Stimulated activated CD4-positive, alpha-beta T cell treated with anti-CD3 and anti-CD28 coated beads, Interleukin-2, amount 100 ng/mL, for 48 hours (primary cell): ENCODE measurements around the gene OGG1.

Experiments used
- DNase-seq, 2 donors: peaks; one replicate each; pipeline ENCODE4 v3.0.0-alpha.2; 2020

The OGG1 gene

GRCh38 chr3:9749645-9750555 lies at the start of gene OGG1:
TSS of gene OGG1 (plus strand) at chr3:9749952. CDS start at chr3:9750287, 335 bp downstream.
- DNase-seq: peak; percentile 88 to 90

GRCh38 chr3:9700536-9700935 lies 49.2 kb upstream of the OGG1 start:
- no peak for DNase-seq

DNA sequence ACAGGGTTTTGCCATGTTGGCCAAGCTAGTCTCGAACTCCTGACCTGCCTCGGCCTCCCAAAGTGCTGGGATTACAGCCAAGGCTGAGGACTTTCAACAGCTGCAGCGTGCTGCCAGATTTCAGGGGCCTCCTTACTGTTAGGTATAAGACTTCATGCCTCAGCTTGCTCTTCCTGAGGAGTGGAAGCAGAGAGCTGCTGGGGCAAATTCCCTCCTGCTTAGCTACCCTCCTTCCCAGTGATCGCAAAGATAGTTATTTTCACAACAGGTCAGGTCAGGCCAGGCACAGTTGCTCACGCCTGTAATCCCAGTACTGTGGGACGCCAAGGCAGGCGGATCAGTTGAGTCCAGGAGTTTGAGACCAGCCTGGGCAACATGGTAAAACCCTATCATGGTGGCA lies 48.7 kb upstream of the OGG1 start:
- DNase-seq: no peak

- no peak for DNase-seq
These were observed 48.0 kb upstream of the OGG1 start for GRCh38 chr3:9701711-9702110.

DNA sequence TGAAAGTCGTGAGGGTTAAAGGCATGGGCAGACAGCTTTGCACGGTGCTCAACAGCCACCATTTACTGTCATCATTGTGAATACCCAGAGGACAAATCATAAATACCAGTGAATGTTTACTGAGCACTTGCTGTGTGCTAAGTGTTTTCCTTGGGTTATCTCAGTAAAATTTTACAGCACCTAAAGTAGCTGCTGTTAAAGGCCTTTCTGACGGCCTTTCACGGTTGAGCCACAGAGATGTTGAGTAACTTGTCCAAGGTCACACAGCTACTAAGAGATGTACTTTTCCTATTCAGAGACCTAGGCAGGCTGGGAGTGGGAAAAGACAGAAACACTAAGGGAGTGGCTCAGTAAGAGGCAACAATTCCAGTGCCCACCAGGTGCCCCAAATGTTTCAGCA lies 46.5 kb upstream of the OGG1 start:
- no peak for DNase-seq

DNA sequence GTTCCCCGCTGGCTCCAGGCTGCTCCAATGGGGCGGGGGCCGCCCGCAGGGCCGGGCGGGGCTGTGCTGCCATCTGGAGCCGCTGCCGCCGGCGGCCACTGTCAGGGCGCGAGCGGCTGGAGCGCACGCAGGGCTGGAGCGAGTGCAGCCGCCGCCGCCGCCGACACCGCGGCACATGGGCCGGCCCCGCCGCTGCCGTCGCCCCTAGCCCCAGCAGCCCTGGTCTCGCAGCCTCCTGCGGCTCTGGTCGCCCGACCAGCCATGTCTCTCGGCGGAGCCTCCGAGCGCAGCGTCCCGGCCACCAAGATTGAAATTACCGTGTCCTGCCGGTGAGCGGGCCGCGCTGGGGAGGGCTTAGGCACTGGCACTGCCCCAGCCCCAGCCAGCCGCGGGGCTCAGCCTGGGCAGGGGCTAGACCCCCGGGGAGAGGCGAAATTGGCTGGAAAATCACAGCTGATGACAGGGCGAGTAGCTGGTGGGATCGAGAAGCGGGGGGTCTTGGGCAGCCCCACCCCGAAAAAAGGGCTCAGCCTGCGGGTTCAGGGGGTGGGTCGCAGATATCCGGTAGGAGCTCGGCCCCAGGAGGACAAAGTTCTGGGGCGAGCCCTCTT lies 45.9 kb upstream of the OGG1 start, which contains the start of gene CPNE9:
Gene CPNE9, plus strand, starts transcription at position 98 of the 611 bp plus-strand sequence. Its CDS starts 164 bp downstream, at position 262.
- no peak for DNase-seq

DNA sequence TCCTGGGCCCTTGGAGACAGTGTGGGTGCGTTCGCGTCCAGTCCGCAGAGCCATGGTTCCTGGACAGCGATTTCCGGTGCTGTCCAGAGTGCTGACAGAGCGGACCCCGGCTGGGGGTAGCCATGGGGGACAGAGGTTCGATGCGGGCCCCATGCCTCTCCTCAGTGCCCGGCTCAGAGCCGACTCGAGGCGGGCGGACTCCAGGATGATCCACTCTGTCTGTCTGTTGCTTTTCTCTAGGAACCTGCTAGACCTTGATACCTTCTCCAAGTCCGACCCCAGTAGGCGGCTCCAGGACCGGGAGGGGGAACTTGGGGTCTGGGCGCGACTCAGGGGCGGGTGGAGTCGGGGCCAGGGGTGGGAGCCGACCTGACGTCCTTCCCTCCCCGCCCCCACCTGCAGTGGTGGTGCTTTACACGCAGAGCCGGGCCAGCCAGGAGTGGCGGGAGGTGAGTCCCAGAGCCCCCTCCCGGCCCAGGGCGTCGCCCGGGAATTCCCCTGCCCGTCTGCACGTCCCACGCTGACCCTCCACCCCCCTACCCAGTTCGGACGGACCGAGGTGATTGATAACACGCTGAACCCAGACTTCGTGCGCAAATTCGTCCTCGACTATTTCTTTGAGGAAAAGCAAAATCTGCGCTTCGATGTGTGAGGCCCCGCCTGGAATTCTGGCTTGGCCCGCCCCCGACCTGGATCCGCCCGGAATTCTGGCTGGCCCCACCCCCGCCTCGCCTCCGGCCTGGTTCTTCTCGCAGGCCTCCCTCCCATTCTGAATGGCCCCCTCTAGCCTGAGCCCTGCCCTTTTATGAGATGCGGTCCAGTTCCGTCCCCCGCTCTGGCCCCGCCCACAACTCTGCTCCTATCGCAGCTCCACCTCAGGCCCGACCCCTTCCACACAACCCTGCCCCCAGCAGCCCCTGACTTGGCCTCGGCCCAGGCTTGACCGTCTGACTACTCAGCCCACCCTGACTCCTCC lies 45.1 kb upstream of the OGG1 start:
- DNase-seq: peak in 1 of 2 donors; percentile 14

GRCh38 chr3:9710174-9710739 lies 39.5 kb upstream of the OGG1 start:
- DNase-seq: no peak

- DNase-seq: no peak
These were observed 37.3 kb upstream of the OGG1 start for GRCh38 chr3:9712415-9712814.

GRCh38 chr3:9713142-9713541 lies 36.6 kb upstream of the OGG1 start:
- DNase-seq: no peak

DNA sequence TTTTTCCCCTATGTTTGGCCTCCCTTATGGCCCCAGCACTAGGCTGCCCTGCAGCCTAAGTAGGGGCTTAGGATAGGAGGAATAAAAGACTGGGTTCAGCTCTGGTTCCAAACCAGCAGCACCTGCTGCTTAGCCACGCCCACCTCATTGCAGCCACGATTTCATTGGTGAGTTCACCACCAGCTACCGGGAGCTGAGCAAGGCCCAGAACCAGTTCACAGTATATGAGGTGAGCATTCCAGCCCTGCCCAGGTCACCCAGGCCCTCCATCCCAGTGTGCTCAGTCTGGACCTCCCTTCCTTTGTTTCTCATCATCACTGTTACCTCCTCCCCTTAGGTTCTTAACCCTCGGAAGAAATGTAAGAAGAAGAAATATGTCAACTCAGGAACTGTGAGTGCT lies 34.6 kb upstream of the OGG1 start:
- DNase-seq: no peak

DNA sequence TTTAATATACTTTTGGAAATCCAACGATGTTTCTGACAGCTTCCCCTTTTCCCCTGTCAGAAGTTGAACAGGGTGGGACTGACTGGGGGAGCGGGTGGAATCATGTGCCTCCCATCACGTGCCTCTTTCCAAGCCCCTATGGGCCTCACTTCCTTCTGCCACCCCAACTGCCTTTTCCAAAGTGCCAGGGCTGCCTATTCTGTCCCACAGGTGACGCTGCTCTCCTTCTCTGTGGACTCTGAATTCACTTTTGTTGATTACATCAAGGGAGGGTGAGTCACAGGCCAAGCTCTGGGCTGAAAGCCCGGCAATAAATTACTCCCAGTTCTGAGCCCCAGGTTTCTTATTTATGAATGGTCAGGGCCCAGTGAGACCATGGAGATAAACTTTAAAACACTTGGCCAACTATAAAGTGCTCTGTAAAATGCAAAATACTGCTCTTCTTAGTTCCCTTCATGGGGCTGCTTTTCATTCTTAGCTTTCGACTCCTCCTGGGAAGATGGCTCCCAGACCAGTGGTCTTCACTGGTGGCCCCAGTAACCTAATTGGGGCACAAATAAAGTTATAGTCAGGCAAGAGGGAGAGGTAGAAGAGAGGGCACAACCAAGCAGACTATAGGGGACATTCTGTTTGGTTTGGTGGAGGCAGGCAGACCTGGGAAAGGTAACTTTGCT lies 33.9 kb upstream of the OGG1 start:
- DNase-seq: peak; percentile 28 to 33

GRCh38 chr3:9716801-9717555 lies 32.8 kb upstream of the OGG1 start:
- no peak for DNase-seq

DNA sequence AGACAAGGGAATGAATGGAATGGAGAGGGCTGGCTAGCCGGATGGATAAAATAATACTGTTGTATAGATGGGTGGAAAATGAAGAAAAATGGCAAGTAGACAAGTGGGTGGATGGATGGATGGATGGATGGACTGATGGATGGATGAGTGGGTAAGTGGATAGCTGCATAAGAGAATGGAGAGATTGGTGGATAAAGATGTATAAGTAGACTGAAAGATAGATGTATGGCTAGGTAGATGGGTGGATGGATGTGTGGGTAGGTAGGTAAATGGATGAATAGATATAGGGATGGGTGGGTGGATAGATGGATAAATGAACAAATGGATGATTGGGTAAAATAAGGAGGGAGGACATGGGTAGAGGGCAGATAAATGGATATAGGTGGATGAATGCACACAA lies 32.2 kb upstream of the OGG1 start:
- no peak for DNase-seq

- DNase-seq: no peak
These were observed 31.6 kb upstream of the OGG1 start for GRCh38 chr3:9718118-9718517.

GRCh38 chr3:9721015-9721699 lies 28.6 kb upstream of the OGG1 start:
- DNase-seq: no peak

- no peak for DNase-seq
These were observed 28.1 kb upstream of the OGG1 start for GRCh38 chr3:9721700-9722060.

DNA sequence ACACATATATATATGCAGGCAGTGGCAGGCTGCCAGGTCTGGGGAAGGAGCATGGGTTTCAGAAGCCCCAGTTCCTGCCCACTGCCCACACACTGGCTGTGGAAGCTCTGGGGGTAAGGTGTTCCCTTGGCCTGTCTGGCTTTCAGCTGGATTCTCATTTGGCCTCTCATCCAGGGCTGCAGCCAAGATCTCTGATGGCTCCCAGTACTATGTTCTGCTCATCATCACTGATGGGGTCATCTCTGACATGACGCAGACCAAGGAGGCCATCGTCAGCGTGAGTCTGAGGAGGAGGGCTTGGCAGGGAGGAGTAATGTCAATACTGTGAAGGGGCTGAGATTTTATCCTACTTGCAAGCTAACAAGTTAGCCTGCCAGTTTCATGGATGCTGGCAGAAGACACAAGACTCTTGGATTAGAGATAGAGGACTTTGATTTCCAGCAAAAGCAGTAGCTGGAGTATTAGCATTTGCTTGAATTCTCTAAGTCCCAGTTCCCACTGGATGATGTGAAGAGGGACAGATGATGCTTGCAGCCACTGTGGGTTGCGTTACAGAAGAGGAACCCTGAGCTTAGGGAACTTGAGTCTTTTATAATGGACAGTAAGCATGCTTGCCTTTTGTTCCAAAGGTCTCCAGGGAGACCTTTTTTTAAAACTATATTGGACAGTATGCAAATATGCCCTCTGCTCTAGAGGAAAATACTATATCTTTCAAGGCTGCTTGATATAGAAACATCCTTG lies 23.8 kb upstream of the OGG1 start:
- no peak for DNase-seq

GRCh38 chr3:9727041-9727595 lies 22.6 kb upstream of the OGG1 start:
- DNase-seq: peak; percentile 33 to 60

DNA sequence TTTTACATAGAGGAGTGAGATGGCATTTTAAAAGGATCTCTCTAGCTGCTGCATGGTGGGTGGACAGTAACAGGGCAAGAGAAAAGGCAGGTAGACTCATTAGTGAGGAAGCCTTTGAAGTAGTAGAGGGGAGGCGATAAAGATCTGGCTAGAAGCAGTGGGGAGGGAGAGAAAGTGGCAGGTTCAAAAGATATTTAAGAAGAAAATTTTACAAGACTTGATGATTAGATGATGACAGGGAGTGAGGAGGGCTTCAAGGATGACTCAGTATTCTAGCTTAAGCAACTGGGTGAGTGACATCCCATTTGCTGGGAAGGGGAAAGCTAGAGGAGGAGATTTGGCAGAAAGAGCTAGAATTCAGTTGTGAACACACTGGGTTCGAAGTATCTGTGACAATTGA lies 22.0 kb upstream of the OGG1 start:
- DNase-seq: no peak
